K562 (cell line): ENCODE data around the gene CEACAM18.

Source experiments
- EP300 ChIP-seq: IDR thresholded peaks from 2 replicates; pipeline ENCODE4 v1.6.1; 2012; ENCODE audit warnings: low read length, improper control_type of control experiment
- GTF3C2 ChIP-seq: IDR thresholded peaks from 3 replicates; pipeline ENCODE4 v1.6.1; 2011; ENCODE audit warnings: borderline replicate concordance, mild to moderate bottlenecking, moderate library complexity; ENCODE audit not compliant: insufficient read length; ENCODE audit errors: extremely low read depth
- HDAC8 ChIP-seq: fragments of 450-650 bp; IDR thresholded peaks from 2 replicates; pipeline ENCODE4 v1.6.1; 2016; ENCODE audit warnings: mild to moderate bottlenecking, missing genetic modification characterization, moderate library complexity, missing compliant biosample characterization
- MAX ChIP-seq: sonication (generic); formaldehyde crosslinking; IDR thresholded peaks from 2 replicates; pipeline ENCODE4 v1.9.0; 2022; ENCODE audit warnings: mild to moderate bottlenecking, missing genetic modification reagents
- MEF2A ChIP-seq: IDR thresholded peaks from 2 replicates; pipeline ENCODE4 v1.6.1; 2011; ENCODE audit warnings: low read depth, mild to moderate bottlenecking, low read length, moderate library complexity; ENCODE audit not compliant: control insufficient read depth
- POLR2A ChIP-seq: fragments of 450-650 bp; conservative IDR thresholded peaks from 2 replicates; pipeline ENCODE4 v1.6.1; 2016
- REST ChIP-seq, 2 experiments: fragments of 450-650 bp; formaldehyde crosslinking in 1 of 2; IDR thresholded peaks; 2 replicates each; pipeline versions ENCODE4 v1.4.0 to v1.6.1; 2014 to 2020; ENCODE audit warnings: mild to moderate bottlenecking in 2 of 2, borderline replicate concordance in 1 of 2, low read depth in 1 of 2
- RFX5 ChIP-seq: IDR thresholded peaks from 2 replicates; pipeline ENCODE4 v1.6.1; 2011; ENCODE audit warnings: low read depth, mild to moderate bottlenecking, improper control_type of control experiment, low read length
- TAF1 ChIP-seq: IDR thresholded peaks from 2 replicates; pipeline ENCODE4 v1.6.1; 2011; ENCODE audit warnings: mild to moderate bottlenecking, low read length, moderate library complexity; ENCODE audit not compliant: insufficient read depth, control insufficient read depth, severe bottlenecking; ENCODE audit errors: extremely low read depth
- ZNF57 ChIP-seq: fragments of 450-650 bp; formaldehyde crosslinking; IDR thresholded peaks from 2 replicates; pipeline ENCODE4 v1.4.0; 2020; ENCODE audit warnings: mild to moderate bottlenecking, moderate library complexity

GRCh38 chr19:51521781-51522180, 43.4 kb downstream of the CEACAM18 start:
- TF ChIP-seq MAX = no peak
- no peak for TF ChIP-seq REST (IDR thresholded peaks at IDR 0.05; ENCODE audit: borderline replicate concordance)
- no peak for TF ChIP-seq REST (CRISPR knock-in tag; IDR thresholded peaks at IDR 0.05; ENCODE audit: low read depth)
- TF ChIP-seq HDAC8 (tag) = no peak
- no peak for TF ChIP-seq RFX5
- TF ChIP-seq ZNF57 (CRISPR knock-in tag) = no peak
- TF ChIP-seq TAF1 = no peak
- TF ChIP-seq POLR2A = no peak
- TF ChIP-seq EP300 = no peak
- TF ChIP-seq GTF3C2 = no peak
- no peak for TF ChIP-seq MEF2A
